Testis (tissue), 2 donors: Measurements from ENCODE around the gene RNF39.

ENCODE experiments used
- POLR2A ChIP-seq: fragments of 450-650 bp; IDR thresholded peaks from one replicate; pipeline ENCODE4 v1.6.1; 2017; ENCODE audit warnings: antibody characterized with exemption, mild to moderate bottlenecking, moderate library complexity
- TF ChIP-seq, protein P1 (sequence below), 3 experiments: fragments of 450-650 bp in 2 of 3; fragments of 200-600 bp in 1 of 3; sonication (generic) in 1 of 3; IDR thresholded peaks; one replicate each; pipeline ENCODE4 v1.5.1; 2016 to 2019; ENCODE audit warnings: antibody characterized with exemption in 3 of 3, mild to moderate bottlenecking in 2 of 3, moderate library complexity in 1 of 3

DNA sequence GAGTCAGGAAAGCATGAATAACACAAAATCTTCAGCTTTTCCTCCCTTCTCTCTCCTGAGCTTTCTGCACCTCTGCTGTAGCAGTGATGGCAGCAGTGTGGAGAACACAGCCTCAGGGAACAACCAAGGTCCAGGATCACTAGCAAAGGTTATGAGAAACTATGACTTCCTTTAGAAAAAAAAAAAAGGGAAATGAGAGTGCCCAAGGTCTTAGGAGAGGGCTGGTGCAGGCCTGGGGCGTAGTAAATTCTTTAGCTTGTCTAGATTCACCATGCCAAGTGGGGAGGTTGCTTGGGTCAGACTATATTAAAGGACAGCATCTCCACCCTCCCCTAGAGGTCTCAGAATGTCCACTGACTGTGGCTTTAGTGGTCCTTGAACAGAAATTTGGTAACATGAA is 54.9 kb downstream of the RNF39 start:
- TF ChIP-seq POLR2A, result no peak
- TF ChIP-seq, protein P1, sequence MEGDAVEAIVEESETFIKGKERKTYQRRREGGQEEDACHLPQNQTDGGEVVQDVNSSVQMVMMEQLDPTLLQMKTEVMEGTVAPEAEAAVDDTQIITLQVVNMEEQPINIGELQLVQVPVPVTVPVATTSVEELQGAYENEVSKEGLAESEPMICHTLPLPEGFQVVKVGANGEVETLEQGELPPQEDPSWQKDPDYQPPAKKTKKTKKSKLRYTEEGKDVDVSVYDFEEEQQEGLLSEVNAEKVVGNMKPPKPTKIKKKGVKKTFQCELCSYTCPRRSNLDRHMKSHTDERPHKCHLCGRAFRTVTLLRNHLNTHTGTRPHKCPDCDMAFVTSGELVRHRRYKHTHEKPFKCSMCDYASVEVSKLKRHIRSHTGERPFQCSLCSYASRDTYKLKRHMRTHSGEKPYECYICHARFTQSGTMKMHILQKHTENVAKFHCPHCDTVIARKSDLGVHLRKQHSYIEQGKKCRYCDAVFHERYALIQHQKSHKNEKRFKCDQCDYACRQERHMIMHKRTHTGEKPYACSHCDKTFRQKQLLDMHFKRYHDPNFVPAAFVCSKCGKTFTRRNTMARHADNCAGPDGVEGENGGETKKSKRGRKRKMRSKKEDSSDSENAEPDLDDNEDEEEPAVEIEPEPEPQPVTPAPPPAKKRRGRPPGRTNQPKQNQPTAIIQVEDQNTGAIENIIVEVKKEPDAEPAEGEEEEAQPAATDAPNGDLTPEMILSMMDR (IDR thresholded peaks at IDR 0.05), result no peak
